PC-9 (cell line): ENCODE data around the gene BMP2K. TPM values are rescaled to one million over a fixed set of nuclear protein-coding genes. Genes with fewer than 3 reads are reported as not detected.

Experiments
- BruUV-seq: library from RNA; stranded (reverse); fragments of 400-500 nt; replicated peaks from 2 replicates; lab custom pipeline; 2021; lab: Mats Ljungman, UMichigan
- CTCF ChIA-PET: fragments of 300-600 bp; sonication (Branson Sonifier 250); formaldehyde crosslinking; loops from one replicate; lab custom pipeline; 2022; ENCODE audit warnings: antibody characterized with exemption; lab: Charles Lee
- POLR2A ChIA-PET: fragments of 300-600 bp; sonication (Branson Sonifier 250); formaldehyde crosslinking; loops from one replicate; lab custom pipeline; 2022; ENCODE audit warnings: antibody characterized with exemption; ENCODE audit not compliant: unreplicated experiment; lab: Charles Lee
- DNase-seq, 2 experiments: peaks; one replicate each; pipeline versions ENCODE4 v3.0.0 to v3.0.0-alpha.2; 2015 to 2022; ENCODE audit warnings: mixed read lengths in 1 of 2
- H2AFZ ChIP-seq: fragments of 200-600 bp; sonication (generic); 2 replicates; pipeline ENCODE4 v1.8.1; 2017; ENCODE audit warnings: antibody characterized with exemption
- H3F3A ChIP-seq: fragments of 200-600 bp; sonication (generic); 2 replicates; pipeline ENCODE4 v1.8.1; 2017; ENCODE audit warnings: antibody characterized with exemption, mild to moderate bottlenecking, low read depth; ENCODE audit not compliant: insufficient read depth
- H3K27ac ChIP-seq: fragments of 200-600 bp; sonication (generic); 2 replicates; pipeline ENCODE4 v1.6.1; 2016; ENCODE audit warnings: mixed run types
- H3K27me3 ChIP-seq: fragments of 200-600 bp; sonication (generic); 2 replicates; pipeline ENCODE4 v1.6.1; 2016; ENCODE audit warnings: low read depth, mixed run types; ENCODE audit not compliant: insufficient read depth
- H3K36me3 ChIP-seq: fragments of 200-600 bp; sonication (generic); 2 replicates; pipeline ENCODE4 v1.6.1; 2016; ENCODE audit warnings: low read depth, mixed run types
- H3K4me1 ChIP-seq: fragments of 200-600 bp; sonication (generic); replicated peaks from 2 replicates; pipeline ENCODE4 v1.6.1; 2016; ENCODE audit warnings: mixed run types; ENCODE audit not compliant: insufficient read depth
- H3K4me2 ChIP-seq: fragments of 200-600 bp; sonication (generic); 2 replicates; pipeline ENCODE4 v1.6.1; 2017; ENCODE audit warnings: mixed run types
- H3K4me3 ChIP-seq: fragments of 200-600 bp; sonication (generic); 2 replicates; pipeline ENCODE4 v1.6.1; 2016; ENCODE audit warnings: mixed run types
- H3K79me2 ChIP-seq: fragments of 200-600 bp; sonication (generic); 2 replicates; pipeline ENCODE4 v1.6.1; 2017; ENCODE audit warnings: low read depth, mixed run types
- H3K9me2 ChIP-seq: fragments of 200-600 bp; sonication (generic); 2 replicates; pipeline ENCODE4 v1.8.1; 2017; ENCODE audit warnings: mild to moderate bottlenecking; ENCODE audit not compliant: insufficient read depth
- H3K9me3 ChIP-seq: fragments of 200-600 bp; sonication (generic); 2 replicates; pipeline ENCODE4 v1.8.1; 2016; ENCODE audit warnings: low read depth; ENCODE audit not compliant: insufficient read depth
- H4K20me1 ChIP-seq: fragments of 200-600 bp; sonication (generic); 2 replicates; pipeline ENCODE4 v1.8.1; 2017; ENCODE audit not compliant: insufficient read depth
- CTCF ChIP-seq: fragments of 200-600 bp; sonication (generic); conservative IDR thresholded peaks from 2 replicates; pipeline ENCODE4 v1.6.1; 2017; ENCODE audit warnings: mixed run types, antibody characterized with exemption, mild to moderate bottlenecking, moderate library complexity
- EZH2 ChIP-seq: fragments of 200-600 bp; sonication (generic); IDR thresholded peaks from 2 replicates; pipeline ENCODE4 v1.8.0; 2017; ENCODE audit warnings: antibody characterized with exemption, low read depth
- intact Hi-C: fragments of 100-400 bp; cut with micrococcal nuclease; formaldehyde crosslinking; loops from one replicate; pipeline ENCODE4 v1.10.0; 2022; ENCODE audit not compliant: unreplicated experiment
- total RNA-seq: library from RNA; stranded (reverse); gene quantifications from 2 replicates; pipeline ENCODE4 v1.2.3, GENCODE V29; 2021

BMP2K gene
- total RNA-seq, 1 experiment from 2014 or later = 12.2 TPM

GRCh38 chr4:78763763-78764387 is 12.3 kb upstream of the BMP2K start:
- H4K20me1 ChIP-seq = no peaks in the 10 kb centered on the region
- H3K4me1 ChIP-seq = peaks cover 5% of the 10 kb centered on the region; the same call in 1 of the 2 replicates
- no peaks in the 10 kb centered on the region for H3K79me2 ChIP-seq
- no peaks in the 10 kb centered on the region for H3K9me3 ChIP-seq
- no peak overlapping the region for H2AFZ ChIP-seq
- DNase-seq = no peak
- no peaks in the 10 kb centered on the region for H3F3A ChIP-seq
- POLR2A ChIA-PET = no interaction called here
- H3K9me2 ChIP-seq = 0 out of 2 replicates have a peak, but pooled peaks cover 7% of the 10 kb centered on the region
- CTCF ChIA-PET = no interaction called here
- H3K4me2 ChIP-seq = no peak overlapping the region
- intact Hi-C loops = no loop called here
- H3K27ac ChIP-seq = no peak overlapping the region
- H3K36me3 ChIP-seq = no peaks in the 10 kb centered on the region
- BruUV-seq = no TSS peak
- H3K27me3 ChIP-seq = no peaks in the 10 kb centered on the region
- no peak for TF ChIP-seq CTCF
- no peak overlapping the region for H3K4me3 ChIP-seq

GRCh38 chr4:78764498-78764961 is 11.6 kb upstream of the BMP2K start:
- Histone ChIP-seq H3K27ac (no peak overlapping the region), H3K4me3 (no peak overlapping the region), H3K27me3 (no peaks in the 10 kb centered on the region), H3F3A (no peaks in the 10 kb centered on the region), H3K9me3 (no peaks in the 10 kb centered on the region), H3K4me2 (no peak overlapping the region), H3K4me1 (peaks cover 5% of the 10 kb centered on the region; the same call in 1 of the 2 replicates), H3K9me2 (0 out of 2 replicates have a peak, but pooled peaks cover 7% of the 10 kb centered on the region), H3K36me3 (no peaks in the 10 kb centered on the region), H2AFZ (no peak overlapping the region), H4K20me1 (no peaks in the 10 kb centered on the region), H3K79me2 (no peaks in the 10 kb centered on the region)
- ChIA-PET POLR2A (no interaction called here), CTCF (no interaction called here)
- no peak for DNase-seq
- BruUV-seq = no TSS peak
- TF ChIP-seq EZH2 = no peak
- TF ChIP-seq CTCF = no peak
- intact Hi-C loops = no loop called here

GRCh38 chr4:78765432-78766006 is 10.6 kb upstream of the BMP2K start:
- DNase-seq = no peak
- H3K27me3 ChIP-seq = no peaks in the 10 kb centered on the region
- no peak overlapping the region for H3K27ac ChIP-seq
- no peak overlapping the region for H2AFZ ChIP-seq
- H3K79me2 ChIP-seq = no peaks in the 10 kb centered on the region
- POLR2A ChIA-PET = no interaction called here
- no peaks in the 10 kb centered on the region for H3K36me3 ChIP-seq
- TF ChIP-seq CTCF (no peak), EZH2 (no peak)
- no peaks in the 10 kb centered on the region for H3F3A ChIP-seq
- no peaks in the 10 kb centered on the region for H3K9me3 ChIP-seq
- H3K4me1 ChIP-seq = peaks cover 5% of the 10 kb centered on the region; the same call in 1 of the 2 replicates
- intact Hi-C loops = no loop called here
- no peak overlapping the region for H3K4me2 ChIP-seq
- no peak overlapping the region for H3K4me3 ChIP-seq
- CTCF ChIA-PET = no interaction called here
- no peaks in the 10 kb centered on the region for H4K20me1 ChIP-seq
- H3K9me2 ChIP-seq = 0 out of 2 replicates have a peak, but pooled peaks cover 7% of the 10 kb centered on the region
- BruUV-seq = no TSS peak
